Activated B cell treated with CpG ODN at 0.5 μM for 24 hours (primary cell): ENCODE data around the gene RXFP3. TPM values are rescaled to one million over a fixed set of nuclear protein-coding genes. Genes with fewer than 3 reads are reported as not detected.

Experiments used
- ATAC-seq: fragments of 200-7000 bp; cut with Tn5 transposase; one replicate; pipeline ENCODE4 v1.10.0; 2021; ENCODE audit warnings: low read depth, mild to moderate bottlenecking, moderate library complexity
- CTCF ChIA-PET: fragments of 350-600 bp; sonication (Branson Sonifier 250); formaldehyde crosslinking; loops from one replicate; lab custom pipeline; 2021; ENCODE audit warnings: antibody characterized with exemption; lab: Charles Lee
- POLR2A ChIA-PET: fragments of 350-600 bp; sonication (Branson Sonifier 250); formaldehyde crosslinking; loops from one replicate; lab custom pipeline; 2021; ENCODE audit warnings: antibody characterized with exemption; lab: Charles Lee
- DNase-seq: peaks from one replicate; pipeline ENCODE4 v3.0.0; 2022
- H3K27ac Mint-ChIP-seq: one replicate; pipeline ENCODE4 v1.8.0; 2020; ENCODE audit warnings: mixed read lengths
- H3K27me3 Mint-ChIP-seq: one replicate; pipeline ENCODE4 v1.8.0; 2021; ENCODE audit warnings: mixed read lengths
- H3K36me3 Mint-ChIP-seq: one replicate; pipeline ENCODE4 v1.8.0; 2021; ENCODE audit warnings: low read depth, mixed read lengths
- H3K4me1 Mint-ChIP-seq: one replicate; pipeline ENCODE4 v1.8.0; 2021; ENCODE audit warnings: mixed read lengths
- H3K4me3 Mint-ChIP-seq: one replicate; pipeline ENCODE4 v1.8.0; 2020; ENCODE audit warnings: mild to moderate bottlenecking, mixed read lengths
- H3K9me3 Mint-ChIP-seq: one replicate; pipeline ENCODE4 v1.8.0; 2020; ENCODE audit warnings: mixed read lengths
- CTCF ChIP-seq: fragments of 200-600 bp; IDR thresholded peaks from one replicate; pipeline ENCODE4 v1.8.0; 2022; ENCODE audit warnings: antibody characterized with exemption, mild to moderate bottlenecking
- intact Hi-C: fragments of 100-400 bp; cut with micrococcal nuclease; formaldehyde crosslinking; loops from one replicate; pipeline ENCODE4 v1.15.1; 2024
- total RNA-seq: library from RNA; stranded (reverse); gene quantifications from 2 replicates; pipeline ENCODE4 v1.2.3, GENCODE V29; 2022

The RXFP3 gene
- total RNA-seq, 1 donor from 2014 or later: not detected

DNA sequence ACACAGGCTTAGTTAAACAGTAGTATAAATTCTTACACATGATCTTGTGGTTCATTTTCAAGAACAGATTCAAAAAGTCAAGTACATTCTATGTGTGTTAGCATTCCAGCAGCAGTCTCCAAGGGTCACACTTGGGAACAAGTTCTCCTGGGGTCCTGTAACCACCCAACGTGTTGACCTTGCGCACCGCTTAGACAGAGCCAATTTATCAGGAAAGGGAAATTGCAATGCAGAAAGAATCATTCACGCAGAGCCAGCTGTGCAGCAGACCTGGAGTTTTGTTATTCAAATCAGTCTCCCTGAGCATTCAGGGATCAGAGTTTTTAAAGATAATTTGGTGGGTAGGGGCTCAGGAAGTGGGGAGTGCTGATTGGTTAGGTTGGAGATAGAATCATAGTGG is 8.5 kb upstream of the RXFP3 start:
- ChIA-PET POLR2A (no interaction called here), CTCF (no interaction called here)
- no peak overlapping the region for H3K4me3 Mint-ChIP-seq
- DNase-seq (no peak), ATAC-seq (no peak)
- H3K27me3 Mint-ChIP-seq: peaks cover 5% of the 10 kb centered on the region
- no peaks in the 10 kb centered on the region for H3K9me3 Mint-ChIP-seq
- no peaks in the 10 kb centered on the region for H3K36me3 Mint-ChIP-seq
- intact Hi-C loops: no loop called here
- H3K27ac Mint-ChIP-seq: no peak overlapping the region
- peaks cover 9% of the 10 kb centered on the region for H3K4me1 Mint-ChIP-seq
- TF ChIP-seq CTCF: no peak

DNA sequence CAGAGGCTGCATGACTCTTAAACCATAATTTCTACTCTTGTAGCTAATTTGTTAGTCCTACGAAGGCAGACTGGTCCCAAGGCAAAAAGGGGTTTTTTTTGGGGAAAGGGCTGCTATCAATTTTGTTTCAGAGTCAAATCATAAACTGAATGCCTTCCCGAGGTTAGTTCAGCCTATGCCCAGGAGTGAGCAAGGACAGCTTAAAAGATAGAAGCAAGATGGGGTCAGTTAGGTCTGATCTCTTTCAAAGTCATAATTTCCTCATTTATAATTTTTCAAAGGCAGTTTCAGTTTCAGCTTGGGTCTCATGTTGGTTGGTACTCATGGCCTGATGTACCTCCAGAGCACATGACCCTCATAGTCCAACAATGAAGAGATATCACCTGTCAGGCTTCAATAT is 7.9 kb upstream of the RXFP3 start:
- Mint-ChIP-seq H3K4me3 (no peak overlapping the region), H3K27ac (no peak overlapping the region), H3K27me3 (peaks cover 2% of the 10 kb centered on the region), H3K9me3 (no peaks in the 10 kb centered on the region), H3K4me1 (peaks cover 13% of the 10 kb centered on the region), H3K36me3 (no peaks in the 10 kb centered on the region)
- ATAC-seq (no peak), DNase-seq (no peak)
- ChIA-PET CTCF (no interaction called here), POLR2A (no interaction called here)
- no peak for TF ChIP-seq CTCF
- intact Hi-C loops: no loop called here

DNA sequence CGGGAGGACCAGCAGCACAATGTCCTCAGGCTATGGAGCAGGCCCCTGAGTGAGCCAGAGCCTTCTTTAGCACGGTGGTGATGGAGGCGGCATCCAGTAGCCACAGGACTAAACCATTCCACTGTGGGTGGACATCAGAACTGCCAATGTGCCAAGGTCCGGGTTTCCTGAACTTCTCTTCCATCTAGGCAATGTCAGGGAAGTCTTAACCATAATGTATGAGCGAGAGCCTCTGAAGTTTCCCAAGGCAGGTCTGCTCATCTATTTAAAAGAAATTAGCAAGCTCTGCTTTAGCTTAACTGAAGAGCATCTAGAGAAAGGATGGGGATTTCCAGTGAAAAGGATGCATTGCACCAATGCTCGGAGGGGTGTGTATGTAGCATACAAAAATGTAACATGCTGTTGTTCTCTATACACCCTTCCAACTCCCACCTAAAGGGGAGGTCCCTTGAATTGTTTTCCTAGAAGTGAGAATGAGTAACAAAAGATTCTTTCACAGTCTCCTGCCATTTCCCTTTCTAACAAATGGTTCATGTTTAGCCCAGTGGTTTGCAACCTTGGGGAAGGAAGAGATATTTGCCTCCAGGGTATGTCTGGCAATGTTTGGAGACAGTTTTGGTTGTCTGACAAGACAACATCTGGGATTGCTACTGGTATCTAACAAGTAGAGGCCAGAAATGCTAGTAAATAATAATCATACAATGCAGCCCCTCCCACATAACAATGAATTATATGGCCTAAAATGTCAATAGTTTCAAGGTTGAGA is 6.1 kb upstream of the RXFP3 start:
- Mint-ChIP-seq H3K27ac (no peak overlapping the region), H3K36me3 (no peaks in the 10 kb centered on the region), H3K4me3 (no peak overlapping the region), H3K9me3 (no peaks in the 10 kb centered on the region), H3K4me1 (peaks cover 27% of the 10 kb centered on the region), H3K27me3 (peaks cover 2% of the 10 kb centered on the region)
- intact Hi-C loops: loop anchor here (5.0 kb wide), 1 partner anchor 1223 kb away; no protein-coding TSS in a partner anchor
- CTCF ChIA-PET: no interaction called here
- ATAC-seq (no peak), DNase-seq (no peak)
- TF ChIP-seq CTCF: no peak
- POLR2A ChIA-PET: no interaction called here

GRCh38 chr5:33931136-33931535 is 5.0 kb upstream of the RXFP3 start:
- ATAC-seq (no peak), DNase-seq (no peak)
- TF ChIP-seq CTCF: no peak
- Mint-ChIP-seq H3K27me3 (peaks cover 10% of the 10 kb centered on the region), H3K4me1 (peaks cover 27% of the 10 kb centered on the region), H3K36me3 (no peaks in the 10 kb centered on the region), H3K27ac (no peak overlapping the region), H3K9me3 (no peaks in the 10 kb centered on the region), H3K4me3 (no peak overlapping the region)
- intact Hi-C loops: loop anchor here (5.0 kb wide), 1 partner anchor 1224 kb away; no protein-coding TSS in a partner anchor
- ChIA-PET POLR2A (no interaction called here), CTCF (interaction anchor here (1.8 kb wide), 1 partner anchor 496 kb away, joined by 8 read pairs; no protein-coding TSS in a partner anchor)

DNA sequence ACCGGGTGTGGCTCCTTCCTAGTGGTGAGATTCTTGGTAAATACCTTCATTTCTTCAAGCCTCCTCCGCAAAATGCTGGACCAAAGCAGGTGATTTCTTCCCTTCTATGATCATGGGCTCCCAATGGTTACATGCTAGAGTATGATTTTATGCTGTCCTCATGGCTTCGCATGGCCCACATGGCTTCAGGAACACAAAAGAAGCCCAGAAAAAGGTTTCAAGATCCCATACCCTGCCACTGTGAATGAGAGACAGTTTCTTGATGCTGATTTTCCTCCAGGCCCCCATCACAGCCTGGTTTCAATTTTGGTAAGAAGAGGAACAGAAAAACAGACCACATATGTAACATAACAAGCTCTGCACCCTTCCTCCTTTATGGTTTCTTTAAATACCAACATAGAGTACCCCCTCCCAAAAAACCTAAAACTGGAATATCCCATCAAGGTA is 2.4 kb upstream of the RXFP3 start:
- POLR2A ChIA-PET: no interaction called here
- peaks cover 17% of the 10 kb centered on the region for H3K4me1 Mint-ChIP-seq
- no peak overlapping the region for H3K4me3 Mint-ChIP-seq
- H3K9me3 Mint-ChIP-seq: no peaks in the 10 kb centered on the region
- DNase-seq: no peak
- TF ChIP-seq CTCF: no peak
- no peak overlapping the region for H3K27ac Mint-ChIP-seq
- CTCF ChIA-PET: interaction anchor here (0.9 to 4.1 kb wide), 10 partner anchors 10 to 510 kb away, joined by 3 to 54 read pairs (median 6); partner anchors contain the start of gene TARS1
- ATAC-seq: peak; percentile 68
- intact Hi-C loops: loop anchor here (1.0 to 5.0 kb wide), 4 partner anchors 345 to 1226 kb away; no protein-coding TSS in a partner anchor
- H3K27me3 Mint-ChIP-seq: peaks cover 27% of the 10 kb centered on the region
- no peaks in the 10 kb centered on the region for H3K36me3 Mint-ChIP-seq
